ENCODE data around the gene EGFR.

GRCh38 chr7:55147101-55147500 lies 128.3 kb downstream of the EGFR start:
- TF ChIP-seq POLR2A (IDR thresholded peaks at IDR 0.05), result no peak
- no peak for TF ChIP-seq CTCF (IDR thresholded peaks at IDR 0.05)
- TF ChIP-seq POLR2AphosphoS5 (IDR thresholded peaks at IDR 0.05), result no peak

Data from breast epithelium (tissue), 3 donors.